Measurements from ENCODE around the gene F3. TPM values are rescaled to one million over a fixed set of nuclear protein-coding genes. Genes with fewer than 3 reads are reported as not detected.

F3 gene
- total RNA-seq (2014; rRNA removed; shearing (Covaris generic)): 3.3 and 9.2 TPM in 2 replicates

DNA sequence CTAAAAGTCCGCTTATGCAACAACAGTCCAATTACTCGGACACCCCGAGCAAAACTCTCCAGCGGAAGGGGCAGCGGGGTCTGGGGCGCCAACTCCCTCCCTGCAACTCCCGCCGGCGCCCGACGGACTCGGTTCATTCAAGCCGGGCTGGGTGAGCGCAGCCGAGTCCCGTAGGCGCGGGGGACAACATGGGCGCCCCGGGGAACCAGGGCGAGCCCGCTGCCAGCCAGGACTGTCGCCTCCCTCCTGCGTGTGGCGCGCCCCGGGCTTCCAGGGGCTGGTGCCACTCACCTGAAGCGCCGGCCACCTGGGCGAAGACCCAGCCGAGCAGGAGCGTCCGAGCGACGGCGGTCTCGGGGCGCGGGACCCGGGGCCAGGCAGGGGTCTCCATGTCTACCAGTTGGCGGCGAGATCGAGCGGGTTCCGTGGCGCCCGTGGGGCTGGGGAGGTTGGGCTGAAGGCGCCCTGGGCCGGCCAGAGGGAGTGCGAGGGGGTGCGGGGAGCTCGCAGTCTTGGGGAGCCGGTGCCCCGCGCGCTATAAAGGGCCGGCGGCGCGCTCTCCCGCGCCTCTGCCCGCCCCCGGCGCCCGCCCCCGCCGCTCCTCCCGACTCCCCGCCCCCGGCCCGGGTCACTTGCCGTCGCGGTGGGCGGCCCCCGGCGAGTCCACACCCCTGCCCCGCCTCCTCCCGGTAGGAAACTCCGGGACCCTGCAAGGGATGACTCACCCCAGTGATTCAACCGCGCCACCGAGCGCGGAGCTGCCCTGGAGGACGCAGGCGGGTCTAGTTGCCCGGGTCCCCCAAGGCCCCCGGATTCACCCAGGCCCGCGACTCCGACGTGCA is at the start of gene F3:
Gene F3 (minus strand): TSS at position 514 of the 842 bp plus-strand sequence. CDS start 123 bp downstream, at position 391.

Other genes starting within 250 kb of the F3 start
- 14.7 and 21.6 TPM in 2 replicates for gene ABCD3, start 123.4 kb downstream of the F3 start, total RNA-seq (2014; rRNA removed; shearing (Covaris generic))